Measurements from ENCODE around the gene PPIF.

- TF ChIP-seq MAX (IDR thresholded peaks at IDR 0.05) = no peak
- TF ChIP-seq CTCF (IDR thresholded peaks at IDR 0.05; ENCODE audit: low read depth, low read length, missing input control) = no peak
- TF ChIP-seq TAF1 (conservative IDR thresholded peaks at IDR 0.05) = no peak
These were observed 20.3 kb downstream of the PPIF start for GRCh38 chr10:79367426-79368189.
